ENCODE results near the gene HOXD10. TPM values are rescaled to one million over a fixed set of nuclear protein-coding genes. Genes with fewer than 3 reads are reported as not detected.

The HOXD10 gene
- total and polyA plus RNA-seq, 4 donors, result 0.92 to 15.5 (median 0.98) TPM; not detected in 1

GRCh38 chr2:176101216-176101830 lies 15.3 kb upstream of the HOXD10 start:
- 38% methylated on average over 2 of the region's 2 CpGs for WGBS (ENCODE audit: insufficient coverage)
- Histone ChIP-seq H3K4me1 (ENCODE audit: control insufficient read depth, insufficient read depth, low read length) (peaks cover 43% of the 10 kb centered on the region), H3K4me3 (ENCODE audit: low read depth, low read length) (no peak overlapping the region), H3K9me3 (ENCODE audit: control insufficient read depth, insufficient read depth, low read length) (no peaks in the 10 kb centered on the region), H3K27ac (ENCODE audit: low read depth, low read length) (no peak overlapping the region), H3K36me3 (ENCODE audit: control insufficient read depth, insufficient read depth, low read length) (no peaks in the 10 kb centered on the region), H3K27me3 (ENCODE audit: control insufficient read depth, insufficient read depth, low read length) (peaks cover 100% of the 10 kb centered on the region)
- no peak for DNase-seq (ENCODE audit: low read depth in 4 of 6, low spot score in 6 of 6)

DNA sequence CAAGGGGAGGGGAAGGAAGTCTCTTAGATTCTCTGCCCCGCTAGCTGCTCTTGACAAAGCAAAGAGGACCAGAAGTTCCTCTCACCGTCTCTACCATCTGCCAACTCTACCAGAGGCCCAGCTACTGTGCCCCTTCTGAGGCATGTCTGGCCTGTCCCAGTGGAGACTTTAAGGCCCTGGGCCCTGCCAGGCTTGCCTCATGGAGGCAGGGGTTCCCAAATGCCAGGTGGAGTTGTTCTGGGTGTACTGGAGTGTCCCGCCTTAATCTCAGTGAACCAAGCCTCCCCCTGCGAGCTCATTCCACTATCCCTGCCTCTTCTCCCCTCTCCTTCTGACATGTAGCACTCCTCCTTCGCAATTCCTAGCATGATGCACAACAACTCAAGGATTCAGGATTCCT lies 14.7 kb upstream of the HOXD10 start:
- Histone ChIP-seq H3K36me3 (ENCODE audit: control insufficient read depth, insufficient read depth, low read length) (no peaks in the 10 kb centered on the region), H3K27me3 (ENCODE audit: control insufficient read depth, insufficient read depth, low read length) (peaks cover 100% of the 10 kb centered on the region), H3K4me1 (ENCODE audit: control insufficient read depth, insufficient read depth, low read length) (peaks cover 48% of the 10 kb centered on the region), H3K4me3 (ENCODE audit: low read depth, low read length) (no peak overlapping the region), H3K9me3 (ENCODE audit: control insufficient read depth, insufficient read depth, low read length) (no peaks in the 10 kb centered on the region), H3K27ac (ENCODE audit: low read depth, low read length) (no peak overlapping the region)
- no peak for DNase-seq (ENCODE audit: low read depth in 4 of 6, low spot score in 6 of 6)
- 38% methylated on average over 3 of the region's 5 CpGs for WGBS (ENCODE audit: insufficient coverage)

GRCh38 chr2:176102309-176102866 lies 14.2 kb upstream of the HOXD10 start:
- Histone ChIP-seq H3K4me1 (ENCODE audit: control insufficient read depth, insufficient read depth, low read length) (peaks cover 48% of the 10 kb centered on the region), H3K27ac (ENCODE audit: low read depth, low read length) (no peak overlapping the region), H3K4me3 (ENCODE audit: low read depth, low read length) (no peak overlapping the region), H3K27me3 (ENCODE audit: control insufficient read depth, insufficient read depth, low read length) (peaks cover 99% of the 10 kb centered on the region), H3K9me3 (ENCODE audit: control insufficient read depth, insufficient read depth, low read length) (no peaks in the 10 kb centered on the region), H3K36me3 (ENCODE audit: control insufficient read depth, insufficient read depth, low read length) (no peaks in the 10 kb centered on the region)
- WGBS (ENCODE audit: insufficient coverage), result 44% methylated on average over 5 of the region's 7 CpGs
- DNase-seq (ENCODE audit: low read depth in 4 of 6, low spot score in 6 of 6), result no peak

GRCh38 chr2:176103194-176103593 lies 13.4 kb upstream of the HOXD10 start:
- H3K27me3 ChIP-seq (ENCODE audit: control insufficient read depth, insufficient read depth, low read length), result peaks cover 97% of the 10 kb centered on the region

GRCh38 chr2:176103742-176104315 lies 12.7 kb upstream of the HOXD10 start:
- H3K4me1 ChIP-seq (ENCODE audit: control insufficient read depth, insufficient read depth, low read length), result peaks cover 39% of the 10 kb centered on the region

More at GRCh38 chr2:176103194-176103593, 13.4 kb upstream of the HOXD10 start:
- WGBS (ENCODE audit: insufficient coverage), result 33% methylated on average over 1 of the region's 7 CpGs
- peak overlapping the region; percentile 79 for H3K27ac ChIP-seq (ENCODE audit: low read depth, low read length)
- no peaks in the 10 kb centered on the region for H3K36me3 ChIP-seq (ENCODE audit: control insufficient read depth, insufficient read depth, low read length)
- no peak for DNase-seq (ENCODE audit: low read depth in 4 of 6, low spot score in 6 of 6)
- H3K4me3 ChIP-seq (ENCODE audit: low read depth, low read length), result no peak overlapping the region
- H3K4me1 ChIP-seq (ENCODE audit: control insufficient read depth, insufficient read depth, low read length), result peaks cover 40% of the 10 kb centered on the region
- no peaks in the 10 kb centered on the region for H3K9me3 ChIP-seq (ENCODE audit: control insufficient read depth, insufficient read depth, low read length)

DNA sequence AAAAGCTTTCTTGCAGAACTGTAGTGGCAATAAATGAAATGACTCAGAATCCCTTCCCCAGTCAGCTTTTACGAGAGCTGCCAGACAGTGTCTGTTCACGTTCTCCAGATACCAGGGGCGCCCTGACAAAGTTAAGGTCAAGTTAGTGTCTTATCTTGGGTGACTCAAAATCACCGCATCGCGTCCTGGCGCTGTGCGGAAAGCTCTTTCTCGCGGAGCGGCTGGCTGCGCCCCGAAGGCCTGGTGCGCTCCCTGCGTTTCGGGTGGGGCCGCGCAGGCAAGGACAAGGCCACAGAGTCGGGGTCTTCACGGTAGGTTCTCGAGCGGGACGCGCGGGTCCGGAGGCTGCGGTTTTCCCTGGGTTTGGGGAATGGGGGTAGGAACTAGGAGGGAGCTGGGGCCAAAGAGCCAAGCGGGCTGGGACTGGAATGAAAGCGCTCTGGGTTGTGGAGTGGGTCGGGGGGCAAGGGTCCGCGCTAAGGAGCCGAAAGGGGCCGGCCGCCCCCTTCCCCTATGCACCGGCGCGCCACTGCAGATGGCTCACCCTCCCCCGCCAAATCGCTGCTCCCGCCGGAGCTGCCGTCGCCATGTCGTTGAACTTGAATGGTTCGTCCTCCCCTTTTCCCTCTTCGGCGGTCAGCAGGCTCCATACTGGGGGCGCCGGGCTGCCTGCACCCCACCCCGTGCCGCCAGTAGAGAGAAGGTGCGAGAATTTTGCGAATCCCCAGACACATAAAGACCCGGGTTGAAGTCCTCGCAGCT lies 12.1 kb upstream of the HOXD10 start:
- 2% methylated on average over 53 of the region's 56 CpGs for WGBS (ENCODE audit: insufficient coverage)
- H3K9me3 ChIP-seq (ENCODE audit: control insufficient read depth, insufficient read depth, low read length), result no peaks in the 10 kb centered on the region

More at GRCh38 chr2:176103742-176104315, 12.7 kb upstream of the HOXD10 start:
- peak overlapping the region; percentile 31 for H3K4me3 ChIP-seq (ENCODE audit: low read depth, low read length)
- peak overlapping the region; percentile 79 for H3K27ac ChIP-seq (ENCODE audit: low read depth, low read length)
- WGBS (ENCODE audit: insufficient coverage), result 7% methylated on average over 3 of the region's 17 CpGs
- no peaks in the 10 kb centered on the region for H3K9me3 ChIP-seq (ENCODE audit: control insufficient read depth, insufficient read depth, low read length)
- no peak for DNase-seq (ENCODE audit: low read depth in 4 of 6, low spot score in 6 of 6)
- H3K36me3 ChIP-seq (ENCODE audit: control insufficient read depth, insufficient read depth, low read length), result no peaks in the 10 kb centered on the region
- H3K27me3 ChIP-seq (ENCODE audit: control insufficient read depth, insufficient read depth, low read length), result peaks cover 97% of the 10 kb centered on the region

GRCh38 chr2:176105078-176105729 lies 11.4 kb upstream of the HOXD10 start:
- peaks cover 33% of the 10 kb centered on the region for H3K4me1 ChIP-seq (ENCODE audit: control insufficient read depth, insufficient read depth, low read length)
- no peaks in the 10 kb centered on the region for H3K9me3 ChIP-seq (ENCODE audit: control insufficient read depth, insufficient read depth, low read length)
- peaks cover 97% of the 10 kb centered on the region for H3K27me3 ChIP-seq (ENCODE audit: control insufficient read depth, insufficient read depth, low read length)
- 5% methylated on average over 24 of the region's 25 CpGs for WGBS (ENCODE audit: insufficient coverage)
- peak overlapping the region; percentile 79 for H3K27ac ChIP-seq (ENCODE audit: low read depth, low read length)
- no peaks in the 10 kb centered on the region for H3K36me3 ChIP-seq (ENCODE audit: control insufficient read depth, insufficient read depth, low read length)
- DNase-seq (ENCODE audit: low read depth in 4 of 6, low spot score in 6 of 6), result no peak
- H3K4me3 ChIP-seq (ENCODE audit: low read depth, low read length), result peak overlapping the region; percentile 31

More for the DNA sequence above, 12.1 kb upstream of the HOXD10 start:
- no peak for DNase-seq (ENCODE audit: low read depth in 4 of 6, low spot score in 6 of 6)
- peak overlapping the region; percentile 31 for H3K4me3 ChIP-seq (ENCODE audit: low read depth, low read length)
- H3K27ac ChIP-seq (ENCODE audit: low read depth, low read length), result peak overlapping the region; percentile 79
- H3K27me3 ChIP-seq (ENCODE audit: control insufficient read depth, insufficient read depth, low read length), result peaks cover 97% of the 10 kb centered on the region
- H3K4me1 ChIP-seq (ENCODE audit: control insufficient read depth, insufficient read depth, low read length), result peaks cover 39% of the 10 kb centered on the region
- H3K36me3 ChIP-seq (ENCODE audit: control insufficient read depth, insufficient read depth, low read length), result no peaks in the 10 kb centered on the region

DNA sequence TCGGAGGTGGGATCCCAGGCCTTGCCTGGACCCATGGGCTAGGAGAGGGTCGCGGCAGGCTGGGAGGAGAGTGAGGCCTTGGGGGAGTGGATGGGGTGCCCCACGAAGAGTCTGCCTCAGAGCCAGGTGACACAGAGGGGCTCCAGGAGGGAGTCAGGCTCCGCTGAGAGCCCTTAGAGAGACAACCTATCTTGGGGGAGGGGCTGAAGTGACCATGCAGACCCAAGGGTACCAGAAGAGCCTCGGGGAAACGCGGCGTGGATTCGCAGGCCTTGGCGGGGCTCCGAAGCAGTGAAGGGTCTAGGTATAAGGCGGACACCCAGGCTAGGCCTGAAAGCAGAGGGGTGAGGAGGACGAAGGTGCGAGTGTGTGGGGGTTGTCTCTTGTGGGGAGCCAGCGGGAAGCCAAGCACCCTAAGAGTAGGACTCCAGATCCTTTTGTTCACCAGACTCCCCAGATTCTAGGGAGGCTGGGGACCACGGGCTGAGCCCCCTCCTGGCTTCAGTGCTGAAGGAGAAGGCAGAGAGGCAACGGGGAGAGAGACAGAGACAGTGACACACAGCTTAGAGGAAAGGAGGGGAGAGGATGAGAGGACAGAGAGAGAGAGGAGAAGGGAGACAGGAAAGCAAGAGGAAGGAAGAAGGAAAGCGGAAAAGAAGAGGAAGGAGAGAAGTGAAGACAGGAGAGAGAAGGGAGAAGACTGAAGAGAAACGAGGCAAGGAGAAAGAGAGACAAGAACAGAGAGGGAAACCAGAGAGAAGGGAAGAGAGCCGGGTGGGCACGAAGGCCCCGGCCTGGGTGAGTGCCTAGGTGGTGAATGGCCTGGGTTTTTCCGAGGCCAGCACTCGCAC lies 10.6 kb upstream of the HOXD10 start:
- WGBS (ENCODE audit: insufficient coverage), result 16% methylated on average over 23 of the region's 25 CpGs
- H3K4me3 ChIP-seq (ENCODE audit: low read depth, low read length), result peak overlapping the region; percentile 24
- no peaks in the 10 kb centered on the region for H3K36me3 ChIP-seq (ENCODE audit: control insufficient read depth, insufficient read depth, low read length)
- no peaks in the 10 kb centered on the region for H3K9me3 ChIP-seq (ENCODE audit: control insufficient read depth, insufficient read depth, low read length)
- no peak for DNase-seq (ENCODE audit: low read depth in 4 of 6, low spot score in 6 of 6)
- H3K27ac ChIP-seq (ENCODE audit: low read depth, low read length), result peak overlapping the region; percentile 79
- H3K27me3 ChIP-seq (ENCODE audit: control insufficient read depth, insufficient read depth, low read length), result peaks cover 97% of the 10 kb centered on the region
- H3K4me1 ChIP-seq (ENCODE audit: control insufficient read depth, insufficient read depth, low read length), result peaks cover 30% of the 10 kb centered on the region
